ENCODE results near the gene CEP250.
"Not testable (repeated sequence)": the region's sequence is repeated elsewhere in the genome, so short reads cannot be mapped to it uniquely, and the experiment has no call there.

The CEP250 gene

DNA sequence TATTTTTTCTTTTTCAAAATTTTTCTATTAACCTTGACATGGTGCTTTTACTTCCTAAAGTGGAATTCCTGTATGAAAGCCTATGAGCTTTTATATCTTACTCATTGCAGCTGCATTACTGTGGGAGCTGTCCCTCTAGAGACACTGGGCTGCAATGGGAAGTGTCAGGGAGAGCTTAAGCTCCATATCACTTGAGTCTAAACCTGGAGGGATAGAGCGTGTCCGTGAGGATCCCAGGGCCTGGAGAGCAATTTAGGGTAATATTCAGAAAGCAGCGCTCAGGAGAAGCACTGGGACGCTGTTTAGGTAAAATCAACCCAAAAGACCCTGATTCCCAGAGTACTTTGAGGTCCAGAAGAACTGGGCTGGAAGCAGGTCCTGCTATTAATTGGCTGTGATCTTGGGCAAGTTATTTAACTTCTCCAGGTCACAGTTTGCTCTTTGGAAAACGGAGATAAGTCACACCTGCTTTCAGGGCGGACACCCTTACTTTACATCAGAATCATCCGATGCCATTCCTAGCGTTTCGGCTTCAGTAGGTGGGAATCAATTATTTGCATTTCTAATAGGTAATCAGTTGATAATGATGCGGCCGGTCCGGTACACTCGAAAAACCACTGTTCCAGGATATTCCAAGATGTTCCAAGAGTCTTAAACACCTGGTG, 85.9 kb downstream of the CEP250 start:
- no peak for DNase-seq

GRCh38 chr20:35541783-35542662, 86.6 kb downstream of the CEP250 start, which contains the start of gene ERGIC3:
Gene ERGIC3, plus strand, starts transcription at chr20:35542078. Its CDS starts 20 bp downstream, at chr20:35542098.
- peak; percentile 91 for DNase-seq

DNA sequence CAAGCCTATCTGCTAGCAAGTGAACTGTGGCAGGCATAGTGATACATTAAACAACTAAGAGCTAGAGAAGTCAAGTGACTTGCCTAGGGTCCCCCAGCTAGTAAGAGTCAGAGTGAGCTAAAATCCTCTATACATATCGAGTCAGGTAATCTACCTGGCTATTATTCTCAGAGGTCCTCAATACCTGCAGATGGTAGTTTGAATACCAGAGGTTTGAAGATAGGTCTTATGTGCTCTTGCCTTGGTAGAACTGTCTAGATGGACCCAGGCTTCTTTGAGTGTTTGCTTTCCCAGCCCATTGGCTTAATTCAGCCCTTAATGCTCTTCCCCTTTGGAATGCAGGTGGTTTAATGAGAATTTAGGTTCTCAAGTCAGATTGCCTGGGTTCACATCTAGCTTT, 87.6 kb downstream of the CEP250 start:
- no peak for DNase-seq

DNA sequence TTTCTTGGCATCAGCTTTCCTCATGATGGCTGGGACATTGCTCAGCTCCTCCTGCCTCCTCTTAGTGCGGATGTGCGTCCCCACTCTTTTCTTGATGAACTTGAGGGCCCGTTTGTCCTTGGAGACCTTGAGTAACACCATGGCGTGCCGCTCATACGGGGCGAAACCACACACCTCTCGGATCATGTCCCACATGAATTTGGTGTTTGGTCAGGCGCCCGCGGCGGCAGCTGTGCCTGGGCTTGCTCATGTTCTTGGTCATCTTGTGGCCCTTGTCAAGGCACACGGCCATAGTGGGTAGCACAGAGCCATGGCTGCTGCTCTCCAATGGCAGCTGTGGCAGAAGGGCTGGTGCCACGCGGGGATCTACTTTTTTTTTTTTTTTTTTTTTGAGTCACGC, 89.0 kb downstream of the CEP250 start:
- DNase-seq, result no peak

DNA sequence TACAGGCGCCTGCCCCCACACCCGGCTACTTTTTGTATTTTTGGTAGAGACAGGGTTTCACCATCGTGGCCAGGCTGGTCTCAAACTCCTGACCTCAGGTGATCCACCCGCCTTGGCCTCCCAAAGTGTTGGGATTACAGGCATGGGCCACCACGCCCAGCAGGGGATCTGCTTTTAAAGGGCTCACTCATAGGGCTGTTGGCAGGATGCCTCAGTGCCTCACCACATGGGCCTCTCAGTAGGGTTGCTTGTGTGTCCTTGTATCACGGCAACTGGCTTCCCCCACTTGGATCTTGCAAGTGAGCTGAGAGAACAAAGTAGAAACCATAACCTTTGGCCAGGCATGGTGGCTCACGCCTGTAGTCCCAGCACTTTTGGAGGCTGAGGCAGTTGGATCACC, 89.5 kb downstream of the CEP250 start:
- DNase-seq, result not testable (repeated sequence)

DNA sequence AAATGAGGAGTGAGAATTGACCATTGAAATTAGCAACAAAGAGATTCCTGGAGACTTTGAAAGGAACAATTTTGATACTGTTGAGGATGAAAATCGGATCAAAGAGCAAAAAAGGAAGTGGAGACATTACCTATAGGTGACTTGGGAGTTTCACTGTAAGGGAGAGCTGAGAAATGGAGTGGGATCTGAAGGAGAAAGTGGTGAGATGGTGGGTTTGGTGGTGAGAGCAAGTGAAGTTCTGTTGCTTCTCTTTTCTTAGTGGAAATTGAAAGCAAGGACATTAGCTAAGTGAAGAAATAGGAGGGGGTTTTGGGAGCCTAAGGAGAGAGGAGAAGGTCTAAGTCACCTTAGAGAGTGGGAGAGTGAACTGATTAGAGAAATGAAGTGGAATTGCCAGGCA, 90.7 kb downstream of the CEP250 start:
- DNase-seq, result no peak

GRCh38 chr20:35547329-35547728, 91.9 kb downstream of the CEP250 start:
- no peak for DNase-seq

DNA sequence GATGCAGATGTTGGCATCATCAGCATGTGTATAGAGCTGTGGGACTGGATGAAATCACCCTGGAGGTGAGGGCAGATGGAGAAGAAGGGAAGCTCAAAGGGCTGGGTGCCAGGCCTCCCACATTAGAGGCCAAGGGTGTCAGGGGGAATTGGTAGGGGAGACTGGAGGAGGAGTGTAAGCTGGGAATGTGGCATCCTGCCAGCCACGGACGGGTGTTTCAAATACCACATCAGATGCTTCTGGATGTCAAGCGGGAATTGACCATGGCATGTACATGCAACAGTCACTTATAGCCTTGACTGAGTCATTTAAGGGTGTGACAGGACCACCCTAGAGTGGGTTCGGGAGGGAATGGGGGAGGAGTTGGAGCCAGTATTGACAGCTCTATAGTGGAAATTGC, 96.1 kb downstream of the CEP250 start:
- DNase-seq, result no peak

DNA sequence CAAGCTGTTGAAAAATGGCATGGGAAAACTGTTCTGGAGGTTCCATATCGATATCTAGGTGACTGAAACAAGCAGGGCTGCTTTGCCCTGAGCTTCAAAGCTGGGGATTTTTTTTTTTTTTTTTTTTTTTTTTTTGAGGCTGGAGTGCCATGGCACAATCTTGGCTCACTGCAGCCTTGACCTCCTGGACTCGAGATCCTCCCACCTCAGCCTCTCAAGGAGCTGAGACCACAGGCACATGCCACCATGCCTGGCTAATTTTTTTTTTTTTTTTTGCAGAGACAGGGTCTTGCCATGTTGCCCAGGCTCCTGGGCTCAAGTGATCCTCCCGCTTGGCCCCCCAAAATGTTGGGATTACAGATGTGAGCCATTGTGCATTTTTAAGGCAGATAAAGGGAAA, 97.5 kb downstream of the CEP250 start:
- DNase-seq, result no peak

GRCh38 chr20:35555461-35555860, 100.1 kb downstream of the CEP250 start:
- not testable (repeated sequence) for DNase-seq

GRCh38 chr20:35555951-35556645, 100.7 kb downstream of the CEP250 start:
- DNase-seq, result no peak

GRCh38 chr20:35556871-35557270, 101.5 kb downstream of the CEP250 start:
- DNase-seq, result no peak

- no peak for DNase-seq
Measured at GRCh38 chr20:35558451-35558850, 103.1 kb downstream of the CEP250 start.

GRCh38 chr20:35559042-35559693, 103.8 kb downstream of the CEP250 start:
- no peak for DNase-seq

- no peak for DNase-seq
Measured at GRCh38 chr20:35560105-35560511, 104.7 kb downstream of the CEP250 start.

- no peak for DNase-seq
Measured at GRCh38 chr20:35560541-35560940, 105.1 kb downstream of the CEP250 start.

GRCh38 chr20:35561268-35561667, 105.9 kb downstream of the CEP250 start:
- peak; percentile 27 for DNase-seq

DNA sequence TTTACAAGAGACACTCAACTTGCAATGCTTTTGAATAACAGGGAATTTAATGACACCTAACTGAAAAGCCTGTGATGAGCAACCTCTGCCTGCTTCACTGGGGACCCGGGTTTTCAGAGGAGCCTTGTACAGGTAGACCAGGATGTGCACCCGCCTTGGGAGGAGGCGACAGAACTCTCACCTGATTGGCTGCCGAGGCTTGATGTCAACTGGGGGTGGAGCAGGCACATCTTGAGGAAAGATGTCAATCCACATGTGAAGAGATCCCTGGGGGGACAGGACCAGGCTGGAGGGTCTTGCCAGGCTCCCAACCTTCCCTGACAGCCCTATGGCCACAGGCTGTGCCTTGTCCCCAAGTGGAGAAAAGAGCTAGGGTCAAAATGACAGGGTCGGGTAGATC, 106.3 kb downstream of the CEP250 start:
- no peak for DNase-seq

DNA sequence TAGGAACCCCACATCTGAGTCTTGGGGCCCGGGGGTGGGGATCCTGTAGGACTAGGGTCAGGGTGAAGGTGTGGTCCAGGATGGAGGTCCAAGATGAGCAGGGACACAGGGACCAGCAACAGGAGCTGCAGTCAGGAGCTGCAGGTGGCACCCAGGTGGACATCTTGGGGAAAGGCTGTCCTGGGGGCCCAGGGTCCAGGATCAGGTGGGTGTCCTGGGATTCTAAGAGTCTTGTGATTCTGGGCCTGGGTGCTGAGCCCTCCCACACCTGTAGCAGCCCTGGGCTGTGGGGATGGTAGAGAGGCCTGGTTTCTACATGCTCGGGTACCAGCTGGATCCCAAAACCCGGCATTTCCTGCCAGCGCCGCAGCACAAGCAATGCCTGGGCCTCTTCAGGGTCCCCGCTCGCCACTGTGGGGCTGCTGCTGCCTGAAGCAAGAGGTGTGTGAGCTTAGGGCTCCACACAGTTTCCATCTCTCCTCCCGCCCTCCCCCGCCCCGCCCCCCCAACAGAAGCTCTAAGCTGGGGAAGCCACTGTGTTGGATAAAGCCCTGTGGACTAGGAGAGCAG, 107.2 kb downstream of the CEP250 start:
- DNase-seq, result no peak

DNA sequence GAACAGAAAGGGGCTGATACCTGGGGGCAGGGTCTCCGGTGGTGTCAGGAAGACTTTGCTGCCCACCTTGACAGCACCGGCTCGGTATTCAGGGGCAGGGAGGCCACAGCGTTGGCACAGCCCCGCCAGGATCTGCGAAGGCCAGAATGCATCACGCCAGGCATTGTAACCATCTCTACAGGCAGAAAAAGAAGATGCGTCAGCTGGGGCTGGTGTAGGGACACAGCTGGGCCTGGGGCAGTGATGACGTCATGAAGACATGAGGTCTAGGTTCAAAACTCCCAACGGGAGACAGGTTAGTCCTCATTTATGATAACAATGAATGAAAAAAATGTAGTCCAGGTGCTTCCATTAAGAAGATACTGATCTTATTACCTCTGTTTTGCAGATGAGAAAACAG, 108.4 kb downstream of the CEP250 start:
- DNase-seq, result no peak

DNA sequence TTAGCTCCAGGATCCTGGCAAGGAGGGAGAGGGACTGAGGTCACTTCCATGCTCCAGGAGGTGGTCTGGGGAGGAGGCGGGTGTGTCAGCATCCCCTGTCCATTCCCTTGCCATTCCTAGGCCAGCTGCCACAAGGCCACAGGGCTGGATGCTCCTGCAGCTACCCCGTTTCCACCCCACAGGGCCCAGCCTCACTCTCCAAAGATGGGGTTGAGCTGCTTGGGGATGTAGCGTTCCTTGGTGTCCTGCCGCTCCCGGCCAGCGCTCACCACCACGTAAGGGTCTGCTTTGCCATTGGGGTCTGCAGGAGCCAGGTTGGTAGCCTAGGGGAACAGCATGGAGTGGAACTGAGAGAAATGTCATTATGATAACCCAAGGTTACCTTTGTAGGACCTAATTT, 109.5 kb downstream of the CEP250 start:
- no peak for DNase-seq

DNA sequence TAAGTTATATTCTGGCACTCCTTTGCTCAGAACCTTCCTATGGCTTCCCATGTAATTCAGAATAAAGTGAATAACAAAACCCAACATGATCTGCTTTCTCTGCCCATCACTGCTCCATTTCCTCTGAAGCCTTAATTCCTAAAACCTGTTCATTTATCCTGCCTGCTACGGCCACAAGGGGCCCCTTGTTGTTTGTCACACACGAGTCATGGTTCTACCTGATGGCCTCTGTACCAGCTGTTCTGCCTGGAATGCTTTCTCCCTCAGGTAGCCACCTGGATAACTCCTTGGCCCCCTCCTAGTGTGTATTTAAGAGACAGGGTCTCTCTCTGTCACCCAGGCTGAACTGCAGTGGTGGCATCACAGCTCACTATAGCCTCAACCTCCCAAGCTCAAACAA, 113.2 kb downstream of the CEP250 start:
- no peak for DNase-seq

Measured in NCI-H2029 treated with DMSO at 0.1 percent for 48 hours (cell line).